Inflammatory macrophage treated with lipopolysaccharide for 4 hours (primary cell): Measurements from ENCODE around the gene FAAP20.
"Not testable (repeated sequence)": the region's sequence is repeated elsewhere in the genome, so short reads cannot be mapped to it uniquely, and the experiment has no call there.

Experiments used
- DNase-seq: peaks from one replicate; pipeline ENCODE4 v3.0.0-alpha.2; 2020

Gene FAAP20

DNA sequence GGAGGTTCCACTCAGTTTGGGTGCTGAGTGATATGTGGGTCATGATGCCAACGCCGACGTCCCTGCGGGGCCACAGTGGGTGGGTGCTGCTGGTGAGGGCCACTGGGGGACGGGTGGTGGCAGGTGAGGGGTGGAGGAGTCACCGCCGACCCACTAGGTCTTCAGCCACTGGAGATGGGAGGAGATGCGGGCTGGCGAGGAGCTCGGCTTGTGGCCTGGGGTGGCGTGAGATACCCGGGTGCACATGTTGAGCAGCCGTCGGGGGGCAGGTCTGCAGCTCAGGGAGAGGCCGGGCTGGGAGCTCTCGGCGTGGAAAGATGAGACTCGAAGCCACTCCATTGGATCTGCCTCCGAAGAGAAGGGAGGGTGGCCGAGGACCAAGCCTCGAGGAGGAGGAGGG is 40.5 kb downstream of the FAAP20 start:
- DNase-seq: no peak

DNA sequence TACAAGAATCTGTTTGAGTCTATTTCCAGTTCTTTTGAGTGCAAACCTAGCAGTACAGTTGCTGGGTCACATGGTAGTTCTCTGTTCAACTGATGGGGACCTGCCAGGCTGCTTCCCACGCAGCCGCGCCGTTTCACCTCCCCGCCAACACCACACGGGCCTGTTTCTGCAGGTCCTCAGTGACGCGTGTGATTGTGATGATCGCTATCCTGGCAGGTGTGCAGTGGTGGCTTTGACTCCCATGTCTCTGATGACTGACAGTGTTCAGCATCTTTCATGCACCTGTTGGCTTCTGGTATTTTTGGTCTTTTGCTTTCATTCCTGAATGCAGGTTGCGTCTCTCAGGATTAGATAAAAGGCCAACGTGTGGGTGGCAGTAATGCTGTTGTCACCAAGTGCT is 41.6 kb downstream of the FAAP20 start:
- DNase-seq: no peak

DNA sequence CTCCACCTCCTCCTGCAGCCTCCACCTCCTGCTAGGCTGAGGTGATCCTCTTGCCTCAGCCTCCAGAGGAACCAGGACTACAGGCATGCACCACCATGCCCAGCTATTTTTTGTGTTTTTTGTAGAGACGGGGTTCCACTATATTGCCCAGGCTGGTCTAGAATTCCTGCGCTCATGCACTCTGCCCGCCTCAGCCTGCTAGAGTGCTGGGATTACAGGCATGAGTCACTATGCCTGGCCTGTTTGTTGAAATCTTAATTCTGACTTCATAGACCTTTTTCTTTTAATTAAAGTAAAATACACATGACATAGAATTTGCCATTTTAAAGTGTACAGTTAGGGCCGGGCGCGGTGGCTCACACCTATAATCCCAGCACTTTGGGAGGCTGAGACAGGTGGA is 42.7 kb downstream of the FAAP20 start:
- no peak for DNase-seq

DNA sequence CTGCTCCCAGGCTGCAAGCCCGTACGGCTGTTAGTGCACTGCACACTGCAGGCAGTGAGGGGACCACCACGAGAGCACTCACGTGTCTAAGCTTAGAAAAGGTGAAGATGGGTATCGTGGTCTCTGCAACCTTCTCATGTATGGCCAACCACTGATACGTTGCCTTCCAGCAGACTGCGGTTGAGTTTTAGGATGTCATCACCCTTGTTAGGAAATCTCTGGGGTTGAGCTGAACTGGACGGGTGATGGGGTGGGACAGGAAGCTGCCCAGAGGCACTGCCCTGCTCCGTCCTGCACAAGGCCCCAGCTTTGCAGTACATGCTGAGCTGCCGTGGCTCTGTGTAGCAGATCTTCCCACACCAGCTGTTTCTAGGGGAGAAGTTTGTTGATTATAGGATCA is 43.3 kb downstream of the FAAP20 start:
- DNase-seq: peak; percentile 86

DNA sequence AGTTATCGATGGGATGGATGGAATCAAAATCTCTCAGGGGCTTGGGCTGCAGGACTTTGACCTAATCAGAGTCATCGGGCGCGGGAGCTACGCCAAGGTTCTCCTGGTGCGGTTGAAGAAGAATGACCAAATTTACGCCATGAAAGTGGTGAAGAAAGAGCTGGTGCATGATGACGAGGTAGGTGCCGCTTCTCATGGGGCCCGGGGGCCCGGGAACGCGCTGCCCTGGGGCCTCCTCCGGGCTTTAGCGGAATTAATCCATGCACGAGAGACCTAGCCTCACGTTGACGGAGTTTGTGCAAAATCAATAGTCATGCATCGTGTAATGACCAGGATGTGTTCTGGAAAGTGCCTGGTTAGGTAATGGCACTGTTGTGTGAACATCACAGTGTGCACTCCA is 43.8 kb downstream of the FAAP20 start:
- peak; percentile 18 for DNase-seq

DNA sequence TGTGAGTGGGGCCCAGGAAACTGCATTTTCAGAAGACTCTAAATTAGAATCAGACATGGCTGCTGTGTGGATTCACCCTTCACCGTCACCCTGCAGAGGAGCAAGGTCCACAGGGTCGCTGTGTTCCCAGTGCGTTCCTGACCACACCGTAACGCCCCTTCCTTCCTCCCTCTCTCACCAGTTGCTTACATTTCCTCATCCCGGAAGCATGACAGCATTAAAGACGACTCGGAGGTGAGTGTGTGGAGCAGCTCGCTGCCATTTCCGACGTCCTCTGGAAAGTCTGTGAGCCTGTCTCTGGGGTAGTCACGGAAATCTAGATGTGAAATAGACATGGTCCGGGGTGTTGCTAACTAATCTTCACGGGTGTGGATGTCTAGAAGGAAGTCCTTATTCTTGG is 45.9 kb downstream of the FAAP20 start:
- peak; percentile 63 for DNase-seq

DNA sequence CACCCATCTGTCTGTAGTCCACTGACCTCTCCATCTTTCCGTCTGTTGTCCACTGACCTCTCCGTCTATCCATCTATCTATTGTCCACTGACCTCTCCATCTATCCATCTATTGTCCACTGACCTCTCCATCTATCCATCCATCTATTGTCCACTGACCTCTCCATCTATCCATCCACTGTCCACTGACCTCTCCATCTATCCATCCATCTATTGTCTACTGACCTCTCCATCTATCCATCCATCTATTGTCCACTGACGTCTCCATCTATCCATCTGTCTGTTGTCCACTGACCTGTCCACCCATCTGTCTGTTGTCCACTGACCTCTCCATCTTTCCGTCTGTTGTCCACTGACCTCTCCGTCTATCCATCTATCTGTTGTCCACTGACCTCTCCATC is 46.7 kb downstream of the FAAP20 start:
- DNase-seq: not testable (repeated sequence)

DNA sequence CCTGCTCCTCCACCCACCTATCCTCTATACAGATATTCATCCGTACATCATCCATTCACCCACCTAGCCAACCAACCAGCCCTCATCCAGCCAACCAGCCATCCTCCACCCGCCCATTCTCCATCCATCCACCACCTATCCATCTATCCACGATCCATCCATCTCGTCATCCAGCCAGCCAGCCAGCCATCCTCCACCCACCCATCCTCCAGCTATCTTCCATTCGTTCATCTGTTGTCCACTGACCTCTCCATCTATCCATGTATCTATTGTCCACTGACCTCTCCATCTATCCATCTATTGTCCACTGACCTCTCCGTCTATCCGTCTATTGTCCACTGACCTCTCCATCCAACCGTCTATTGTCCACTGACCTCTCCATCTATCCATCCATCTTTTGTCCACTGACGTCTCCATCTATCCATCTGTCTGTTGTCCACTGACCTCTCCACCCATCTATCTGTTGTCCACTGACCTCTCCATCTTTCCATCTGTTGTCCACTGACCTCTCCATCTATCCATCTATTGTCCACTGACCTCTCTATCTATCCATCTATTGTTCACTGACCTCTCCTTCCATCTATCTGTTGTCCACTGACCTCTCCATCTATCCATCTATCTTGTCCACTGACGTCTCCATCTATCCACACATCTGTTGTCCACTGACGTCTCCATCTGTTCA is 47.6 kb downstream of the FAAP20 start:
- DNase-seq: no peak

DNA sequence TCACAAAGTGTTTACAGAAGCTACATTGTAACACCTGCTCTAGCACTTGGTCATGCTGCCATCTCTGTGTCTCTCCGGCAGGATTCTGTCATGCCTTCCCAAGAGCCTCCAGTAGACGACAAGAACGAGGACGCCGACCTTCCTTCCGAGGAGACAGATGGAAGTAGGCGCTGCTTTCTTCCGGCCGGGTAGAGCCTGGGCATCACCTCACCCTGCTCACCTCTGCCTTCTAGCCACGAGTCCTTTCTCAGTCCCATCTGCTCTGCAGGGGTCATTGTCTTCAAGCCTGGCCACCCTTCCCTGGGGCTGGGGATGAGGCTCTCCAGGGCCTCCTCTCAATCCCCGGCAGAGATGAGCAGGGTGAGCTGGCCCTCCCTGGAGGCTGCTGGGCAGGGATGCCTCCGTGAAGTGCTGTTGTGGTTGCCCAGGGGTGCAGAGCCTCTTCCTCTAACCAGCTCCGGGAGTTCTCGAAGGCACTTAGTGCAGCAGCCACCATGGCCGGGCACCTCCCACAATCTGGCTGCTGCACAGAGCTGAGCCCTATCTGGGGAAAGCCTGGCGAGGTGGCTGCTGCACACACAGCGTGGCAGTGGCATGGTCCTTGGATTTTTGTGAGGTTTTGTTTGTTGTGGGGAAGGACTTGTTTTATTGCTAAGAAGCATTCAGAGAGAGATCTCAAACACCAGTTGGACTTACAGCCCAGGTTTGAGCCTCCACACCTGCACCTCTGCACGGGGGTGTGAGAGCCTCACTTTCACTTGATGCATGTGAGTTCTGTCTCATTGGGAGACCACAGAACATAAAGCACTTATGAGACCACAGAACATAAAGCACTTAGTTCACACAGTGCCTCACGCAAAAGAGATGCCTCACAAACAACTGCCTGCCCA is 48.4 kb downstream of the FAAP20 start:
- no peak for DNase-seq

DNA sequence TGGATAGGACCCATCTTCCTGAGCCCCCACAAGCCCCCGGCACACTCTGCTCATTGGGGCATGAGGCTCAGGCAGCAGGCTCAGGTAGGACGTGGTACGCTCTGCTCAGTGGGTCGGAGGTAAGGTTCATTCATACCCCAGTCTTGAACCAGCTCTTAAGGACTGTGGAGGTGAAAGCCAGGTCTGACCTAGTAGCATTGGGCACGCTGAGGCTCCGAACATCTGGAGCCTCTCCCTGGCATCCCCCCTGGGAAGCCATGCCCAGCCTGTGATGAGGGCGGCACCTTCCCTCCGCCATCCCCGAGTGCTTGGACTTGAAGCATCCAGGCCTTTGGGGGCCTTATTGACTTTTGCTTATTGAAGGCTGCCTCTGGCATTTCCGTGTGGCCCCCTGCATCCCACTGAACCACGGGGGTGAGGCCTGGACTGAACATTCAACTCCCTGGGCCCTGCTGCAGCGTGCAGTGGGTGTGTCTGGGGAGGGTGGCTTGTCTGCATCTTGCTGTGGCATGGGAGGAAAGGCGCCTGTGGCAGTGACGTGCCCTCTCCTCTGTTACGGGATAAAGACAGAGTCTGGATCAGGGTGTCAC is 50.0 kb downstream of the FAAP20 start:
- no peak for DNase-seq

DNA sequence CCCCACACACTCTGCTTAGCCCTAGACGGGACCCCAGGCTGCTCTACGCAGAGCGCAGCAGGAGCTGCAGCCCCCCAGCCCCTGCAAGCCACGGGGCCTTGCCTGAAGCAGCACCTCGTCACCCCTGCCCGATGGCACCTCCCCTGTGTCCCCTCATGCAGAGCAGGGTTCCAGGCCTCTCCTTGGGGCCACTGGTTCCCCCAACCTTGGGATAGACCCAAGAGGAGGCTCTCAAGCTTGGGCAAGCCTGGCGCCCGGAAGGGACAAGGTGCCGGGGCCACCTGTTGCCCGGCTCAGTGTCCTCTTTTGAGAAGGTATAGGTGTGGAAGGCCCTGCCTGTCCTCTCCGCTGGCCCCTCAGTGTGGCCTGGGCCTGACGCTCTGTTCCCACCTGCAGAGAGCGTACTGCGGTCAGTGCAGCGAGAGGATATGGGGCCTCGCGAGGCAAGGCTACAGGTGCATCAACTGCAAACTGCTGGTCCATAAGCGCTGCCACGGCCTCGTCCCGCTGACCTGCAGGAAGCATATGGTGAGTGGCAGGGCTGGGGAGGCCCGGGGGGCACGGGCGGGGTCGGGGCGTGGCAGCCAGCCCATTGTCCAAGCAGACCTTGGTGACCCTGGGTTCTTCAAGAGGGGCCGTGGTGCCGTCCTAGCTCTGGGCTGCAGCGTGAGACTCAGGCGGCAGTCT is 50.6 kb downstream of the FAAP20 start:
- DNase-seq: no peak

DNA sequence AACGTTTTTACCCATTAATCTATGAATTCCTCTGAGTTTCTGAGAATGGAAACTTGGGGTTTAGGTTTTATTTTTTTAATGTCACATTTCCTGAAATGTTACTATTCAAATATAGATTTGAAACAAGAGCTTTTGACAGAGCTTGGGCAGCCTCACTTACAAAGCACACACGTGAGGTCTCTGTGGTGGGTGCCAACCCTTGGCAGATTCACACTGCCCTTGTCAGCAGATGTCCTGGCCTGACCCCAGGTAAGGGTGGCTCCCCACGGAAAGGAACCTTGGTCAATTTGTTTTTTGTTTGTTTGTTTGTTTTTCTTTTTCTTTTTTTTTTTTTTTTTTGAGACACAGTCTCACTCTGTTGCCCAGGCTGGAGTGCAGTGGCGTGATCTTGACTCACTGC is 53.5 kb downstream of the FAAP20 start:
- DNase-seq: no peak
